Measurements from ENCODE around the gene KRT8.
"Not testable (repeated sequence)": the region's sequence is repeated elsewhere in the genome, so short reads cannot be mapped to it uniquely, and the experiment has no call there.

KRT8 gene

GRCh38 chr12:52904509-52905300 lies at the start of gene KRT8:
KRT8 (minus strand) TSS chr12:52905076; CDS start chr12:52904981, 95 bp downstream.
- not testable (repeated sequence) for DNase-seq (ENCODE audit: low read depth in 2 of 3, low spot score in 2 of 3)

GRCh38 chr12:52953181-52953841 lies 48.4 kb upstream of the KRT8 start:
- no peak for DNase-seq (ENCODE audit: low read depth in 2 of 3, low spot score in 2 of 3)

DNA sequence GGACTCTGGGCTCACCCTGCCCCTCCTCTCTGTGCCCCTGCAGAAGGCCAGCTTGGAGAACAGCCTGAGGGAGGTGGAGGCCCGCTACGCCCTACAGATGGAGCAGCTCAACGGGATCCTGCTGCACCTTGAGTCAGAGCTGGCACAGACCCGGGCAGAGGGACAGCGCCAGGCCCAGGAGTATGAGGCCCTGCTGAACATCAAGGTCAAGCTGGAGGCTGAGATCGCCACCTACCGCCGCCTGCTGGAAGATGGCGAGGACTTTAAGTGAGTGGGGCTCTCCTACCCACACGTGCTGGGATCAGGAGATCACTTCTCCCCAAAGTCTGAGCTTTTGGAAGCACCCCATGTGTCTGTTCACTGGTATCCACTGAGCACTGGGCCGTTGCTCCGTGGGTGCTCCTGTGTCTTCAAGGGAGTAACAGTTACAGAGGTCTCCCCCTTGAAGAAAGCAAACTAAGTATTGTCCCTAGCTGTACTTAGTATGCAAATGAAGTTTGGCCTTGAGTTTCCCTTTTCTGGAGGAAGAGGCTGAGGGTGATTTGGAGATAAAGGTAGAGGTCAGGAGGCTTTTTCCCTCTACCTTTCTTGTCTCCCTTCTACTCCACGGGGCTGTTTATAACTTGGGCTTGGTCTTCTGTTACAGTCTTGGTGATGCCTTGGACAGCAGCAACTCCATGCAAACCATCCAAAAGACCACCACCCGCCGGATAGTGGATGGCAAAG lies 47.4 kb upstream of the KRT8 start:
- no peak for DNase-seq (ENCODE audit: low read depth in 2 of 3, low spot score in 2 of 3)

- DNase-seq (ENCODE audit: low read depth in 2 of 3, low spot score in 2 of 3), result no peak
These were observed 46.8 kb upstream of the KRT8 start for GRCh38 chr12:52951640-52952039.

DNA sequence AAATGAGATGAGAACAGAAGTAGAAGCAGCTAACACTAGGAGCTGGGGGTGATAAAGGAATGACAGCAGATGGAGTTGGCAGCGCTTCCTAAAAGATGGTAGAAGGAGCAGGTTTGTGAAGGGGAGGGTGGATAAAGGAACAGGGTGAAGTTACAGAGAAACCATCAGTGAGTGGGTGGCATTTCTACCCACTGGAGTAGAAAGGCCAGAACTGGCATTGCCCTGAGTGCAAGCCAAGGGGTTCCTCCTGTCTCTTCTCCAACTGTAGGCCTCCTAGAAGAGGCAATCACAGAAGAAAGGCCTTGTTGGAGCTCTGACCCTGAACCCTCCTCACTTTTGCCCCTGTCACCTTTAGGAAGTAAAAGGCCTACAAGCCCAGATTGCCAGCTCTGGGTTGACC lies 46.2 kb upstream of the KRT8 start:
- DNase-seq (ENCODE audit: low read depth in 2 of 3, low spot score in 2 of 3), result no peak

DNA sequence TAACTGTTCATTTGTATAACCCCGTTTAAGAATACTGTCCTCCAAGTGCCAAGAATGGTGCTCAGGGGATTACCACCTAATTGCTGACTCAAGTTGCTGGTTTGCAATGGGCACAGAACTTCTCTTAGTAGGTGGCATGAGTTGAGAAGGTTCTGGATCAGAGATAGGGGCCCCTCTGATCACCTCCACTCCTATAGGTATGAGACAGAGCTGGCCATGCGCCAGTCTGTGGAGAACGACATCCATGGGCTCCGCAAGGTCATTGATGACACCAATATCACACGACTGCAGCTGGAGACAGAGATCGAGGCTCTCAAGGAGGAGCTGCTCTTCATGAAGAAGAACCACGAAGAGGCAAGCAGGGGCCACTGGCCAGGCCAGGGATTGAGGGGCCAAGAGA lies 45.7 kb upstream of the KRT8 start:
- DNase-seq (ENCODE audit: low read depth in 2 of 3, low spot score in 2 of 3), result no peak

DNA sequence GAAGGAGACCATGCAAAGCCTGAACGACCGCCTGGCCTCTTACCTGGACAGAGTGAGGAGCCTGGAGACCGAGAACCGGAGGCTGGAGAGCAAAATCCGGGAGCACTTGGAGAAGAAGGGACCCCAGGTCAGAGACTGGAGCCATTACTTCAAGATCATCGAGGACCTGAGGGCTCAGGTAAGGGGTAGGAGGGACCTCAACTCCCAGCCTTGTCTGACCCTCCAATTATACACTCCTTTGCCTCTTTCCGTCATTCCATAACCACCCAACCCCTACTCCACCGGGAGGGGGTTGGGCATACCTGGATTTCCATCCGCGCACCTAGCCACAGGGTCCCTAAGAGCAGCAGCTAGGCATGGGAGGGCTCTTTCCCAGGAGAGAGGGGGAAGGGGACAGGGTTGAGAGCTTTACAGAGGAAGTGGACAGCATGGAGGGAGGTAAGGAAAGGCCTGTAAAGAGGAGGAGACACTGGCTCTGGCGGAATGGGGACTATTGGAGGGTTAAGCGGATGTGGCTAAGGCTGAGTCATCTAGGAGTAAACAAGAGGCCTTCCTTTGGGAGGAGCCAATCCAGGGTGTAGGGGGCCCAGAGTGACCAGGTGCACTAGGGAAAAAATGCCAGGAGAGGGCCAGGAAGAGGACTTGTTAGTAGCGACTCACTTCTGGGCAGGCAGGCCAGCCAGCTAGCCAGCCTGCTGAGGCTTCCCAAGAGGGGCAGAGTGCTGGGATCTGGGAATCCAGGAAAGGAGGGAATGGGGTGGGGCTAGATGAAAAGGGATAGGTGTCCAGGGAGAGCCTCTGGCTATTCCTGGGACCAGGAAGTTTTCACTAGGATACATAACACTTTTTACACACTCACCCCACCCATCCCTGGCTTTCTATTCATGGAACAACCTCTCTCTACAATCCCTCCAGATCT lies 44.8 kb upstream of the KRT8 start:
- no peak for DNase-seq (ENCODE audit: low read depth in 2 of 3, low spot score in 2 of 3)

- no peak for DNase-seq (ENCODE audit: low read depth in 2 of 3, low spot score in 2 of 3)
These were observed 43.0 kb upstream of the KRT8 start for GRCh38 chr12:52947738-52948423.

- no peak for DNase-seq (ENCODE audit: low read depth in 2 of 3, low spot score in 2 of 3)
These were observed 42.1 kb upstream of the KRT8 start for GRCh38 chr12:52946797-52947547.

DNA sequence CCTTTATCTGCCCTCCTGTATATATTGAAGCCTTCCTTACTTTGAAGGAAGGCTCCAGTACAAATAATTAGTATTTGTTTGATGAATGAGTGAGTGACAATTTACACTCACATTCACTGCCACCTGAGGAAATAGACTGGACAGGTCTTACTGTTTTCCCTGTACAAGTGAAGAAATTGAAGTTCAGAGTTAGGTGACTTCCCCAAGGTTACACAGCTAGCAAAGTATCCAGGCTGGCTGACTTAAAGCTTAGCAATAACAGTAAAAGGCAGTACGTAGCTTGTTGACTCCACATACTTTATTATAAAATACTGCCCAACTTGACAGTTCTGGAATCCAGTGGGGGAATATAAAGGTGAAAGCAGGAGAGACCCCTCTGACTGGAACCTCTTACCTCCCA lies 41.5 kb upstream of the KRT8 start:
- no peak for DNase-seq (ENCODE audit: low read depth in 2 of 3, low spot score in 2 of 3)

- DNase-seq (ENCODE audit: low read depth in 2 of 3, low spot score in 2 of 3), result no peak
These were observed 40.7 kb upstream of the KRT8 start for GRCh38 chr12:52945389-52946232.

- no peak for DNase-seq (ENCODE audit: low read depth in 2 of 3, low spot score in 2 of 3)
These were observed 40.0 kb upstream of the KRT8 start for GRCh38 chr12:52944683-52945388.

DNA sequence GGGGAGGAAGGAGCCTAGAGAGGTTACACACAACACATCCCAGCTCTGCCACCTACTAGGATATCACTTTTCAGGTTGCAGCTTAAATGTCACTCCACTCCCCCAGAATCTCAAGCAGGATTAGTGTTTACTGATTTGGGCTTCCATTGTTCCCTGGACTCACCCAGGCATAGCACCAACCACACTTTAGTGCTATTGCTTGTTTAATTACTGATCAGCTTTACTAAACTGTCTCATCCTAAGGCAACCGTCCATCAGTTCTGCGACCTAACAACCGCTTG lies 38.0 kb upstream of the KRT8 start:
- no peak for DNase-seq (ENCODE audit: low read depth in 2 of 3, low spot score in 2 of 3)

- DNase-seq (ENCODE audit: low read depth in 2 of 3, low spot score in 2 of 3), result no peak
These were observed 37.4 kb upstream of the KRT8 start for GRCh38 chr12:52942066-52942900.

- DNase-seq (ENCODE audit: low read depth in 2 of 3, low spot score in 2 of 3), result no peak
These were observed 24.7 kb upstream of the KRT8 start for GRCh38 chr12:52929538-52929937.

DNA sequence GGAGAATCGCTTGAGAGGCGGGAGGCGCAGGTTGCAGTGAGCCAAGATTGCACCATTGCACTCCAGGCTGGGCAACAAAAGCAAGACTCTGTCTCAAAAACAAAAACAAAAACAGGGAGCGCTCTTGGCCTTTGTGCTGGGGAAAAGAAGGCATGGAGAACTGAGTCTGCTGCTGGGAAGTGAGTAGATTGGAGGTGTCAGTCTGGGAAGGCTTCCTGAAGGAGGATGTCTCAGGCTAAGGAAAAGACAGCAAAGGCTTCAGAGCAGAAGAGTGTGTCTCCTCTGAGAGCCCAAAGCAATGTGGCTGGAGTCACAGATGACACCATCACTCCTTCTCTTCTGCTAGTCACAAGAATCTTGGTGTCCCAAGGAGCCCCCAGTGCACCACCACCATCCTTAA lies 23.1 kb upstream of the KRT8 start:
- DNase-seq (ENCODE audit: low read depth in 2 of 3, low spot score in 2 of 3), result no peak

DNA sequence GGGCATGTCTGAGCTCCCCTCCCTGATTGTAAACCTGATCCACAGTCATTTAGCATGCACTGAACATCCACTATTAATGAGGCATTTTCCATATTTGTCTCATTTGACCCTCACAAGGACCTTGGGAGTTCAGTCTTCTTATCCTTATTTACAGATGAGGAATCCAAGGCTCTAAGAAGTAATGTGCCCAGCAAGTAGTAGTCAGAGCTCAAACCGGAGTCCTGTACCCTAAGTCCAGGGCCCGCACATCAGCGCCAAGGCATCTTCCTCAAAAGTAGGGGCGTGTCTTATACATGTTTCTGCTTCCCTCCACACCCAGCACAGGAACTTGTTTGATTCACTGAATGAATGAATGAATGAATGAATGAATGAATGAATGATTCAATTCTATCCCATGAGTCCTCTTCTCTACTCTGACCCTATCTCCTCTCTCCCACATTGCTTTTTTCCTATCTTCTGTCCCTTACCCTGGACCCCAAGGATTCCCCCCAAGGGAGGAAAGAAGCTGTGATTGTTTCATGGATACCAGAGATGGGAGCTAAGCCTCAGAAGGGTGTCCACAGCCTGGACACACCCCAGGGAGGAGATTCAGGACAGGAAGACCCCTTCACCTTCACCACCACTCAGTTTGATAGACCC lies 21.8 kb upstream of the KRT8 start:
- no peak for DNase-seq (ENCODE audit: low read depth in 2 of 3, low spot score in 2 of 3)
